Measurements from ENCODE around the gene ZNF708. TPM values are rescaled to one million over a fixed set of nuclear protein-coding genes. Genes with fewer than 3 reads are reported as not detected.
"Not testable (repeated sequence)": the region's sequence is repeated elsewhere in the genome, so short reads cannot be mapped to it uniquely, and the experiment has no call there.

The ZNF708 gene
- total RNA-seq, 1 experiment from 2014 or later, result 34.9 TPM

DNA sequence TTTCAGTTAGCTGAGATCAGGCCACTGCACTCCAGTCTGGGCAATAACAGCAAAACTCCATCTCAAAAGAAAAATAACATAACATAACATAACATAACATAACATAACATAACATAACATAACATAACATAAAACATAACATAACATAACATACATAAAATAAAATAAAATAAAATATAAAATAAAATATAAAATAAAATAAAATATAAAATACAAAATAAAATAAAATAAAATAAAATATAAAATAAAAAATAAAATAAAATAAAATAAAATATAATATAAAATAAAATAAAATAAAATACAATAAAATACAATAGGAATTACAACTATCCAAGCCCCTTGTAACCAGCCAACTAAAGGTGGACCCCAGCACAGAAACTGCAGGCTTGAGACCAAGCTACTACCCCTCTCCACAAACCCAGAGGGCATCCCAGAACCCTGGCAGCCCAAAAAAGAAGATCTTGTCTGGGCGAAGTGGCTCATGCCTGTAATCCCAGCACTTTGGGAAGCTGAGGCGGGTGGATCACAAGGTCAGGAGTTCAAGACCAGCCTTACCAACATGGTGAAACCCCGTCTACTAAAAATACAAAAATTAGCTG, 22.2 kb downstream of the ZNF708 start:
- H3K27ac Mint-ChIP-seq; H3K4me3 Mint-ChIP-seq; ATAC-seq; DNase-seq (ENCODE audit: low spot score); POLR2A ChIA-PET; H3K9me3 Mint-ChIP-seq; H3K4me1 Mint-ChIP-seq; H3K27me3 Mint-ChIP-seq (ENCODE audit: low read depth): not testable (repeated sequence)
- TF ChIP-seq HMGA2 (CRISPR knock-in tag; IDR thresholded peaks at IDR 0.05), result peak; percentile 99
- peaks cover 48% of the 10 kb centered on the region for H3K36me3 Mint-ChIP-seq
- CTCF ChIA-PET, result interaction anchor here (0.6 to 0.9 kb wide), 3 partner anchors 156 to 227 kb away, joined by 3 read pairs; no protein-coding TSS in a partner anchor

DNA sequence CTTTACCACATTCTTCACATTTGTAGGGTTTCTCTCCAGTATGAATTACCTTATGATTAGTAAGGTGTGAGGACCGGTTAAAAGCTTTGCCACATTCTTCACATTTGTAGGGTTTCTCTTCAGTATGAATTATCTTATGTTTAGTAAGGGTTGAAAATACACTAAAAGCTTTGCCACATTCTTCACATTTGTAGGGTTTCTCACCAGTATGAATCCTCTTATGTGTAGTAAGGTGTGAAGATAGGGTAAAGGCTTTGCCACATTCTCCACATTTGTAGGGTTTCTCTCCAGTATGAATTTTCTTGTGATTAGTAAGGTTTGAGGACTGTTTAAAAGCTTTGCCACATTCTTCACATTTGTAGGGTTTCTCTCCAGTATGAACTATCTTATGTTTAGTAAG, 35.4 kb downstream of the ZNF708 start:
- H3K4me3 Mint-ChIP-seq; CTCF ChIA-PET; H3K27ac Mint-ChIP-seq; DNase-seq (ENCODE audit: low spot score); ATAC-seq; POLR2A ChIA-PET; H3K27me3 Mint-ChIP-seq (ENCODE audit: low read depth); H3K4me1 Mint-ChIP-seq: not testable (repeated sequence)
- Mint-ChIP-seq H3K36me3 (peaks cover 73% of the 10 kb centered on the region), H3K9me3 (peaks cover 42% of the 10 kb centered on the region)

DNA sequence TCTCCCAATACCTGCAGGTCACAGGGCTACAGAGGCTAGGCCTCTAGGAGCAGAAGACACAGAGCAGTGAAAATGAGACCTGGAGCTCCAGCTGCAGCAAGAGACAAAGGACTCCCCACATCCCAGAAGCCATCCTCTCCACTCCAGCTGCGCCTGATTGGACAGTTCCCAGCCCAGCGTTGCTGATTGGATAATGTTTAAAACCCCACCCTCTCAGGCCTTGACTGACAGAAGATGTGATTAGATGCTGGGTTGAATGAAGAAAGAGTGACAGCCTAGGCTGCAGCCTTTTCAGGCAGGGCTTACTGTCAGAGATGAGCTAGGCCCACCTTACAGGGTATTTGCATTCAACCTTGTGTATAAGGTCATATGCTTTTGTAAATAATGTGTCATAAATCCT, 59.4 kb downstream of the ZNF708 start:
- H3K9me3 Mint-ChIP-seq, result peaks cover 49% of the 10 kb centered on the region
- no peak overlapping the region for H3K27ac Mint-ChIP-seq
- ChIA-PET CTCF (no interaction called here), POLR2A (no interaction called here)
- TF ChIP-seq RELA (CRISPR knock-in tag; IDR thresholded peaks at IDR 0.05; ENCODE audit: borderline replicate concordance) (no peak), NR3C1 (CRISPR knock-in tag; conservative IDR thresholded peaks at IDR 0.05; ENCODE audit: low read depth) (no peak), NFYB (CRISPR knock-in tag; conservative IDR thresholded peaks at IDR 0.05; ENCODE audit: low read depth) (0 out of 2 replicates have a peak, but pooled peaks have one; percentile 33), MXD4 (CRISPR knock-in tag; IDR thresholded peaks at IDR 0.05; ENCODE audit: borderline replicate concordance) (no peak), FOXK1 (CRISPR knock-in tag; IDR thresholded peaks at IDR 0.05) (no peak), ZNF263 (CRISPR knock-in tag; IDR thresholded peaks at IDR 0.05; ENCODE audit: low read depth) (no peak)
- TF ChIP-seq, protein P1, sequence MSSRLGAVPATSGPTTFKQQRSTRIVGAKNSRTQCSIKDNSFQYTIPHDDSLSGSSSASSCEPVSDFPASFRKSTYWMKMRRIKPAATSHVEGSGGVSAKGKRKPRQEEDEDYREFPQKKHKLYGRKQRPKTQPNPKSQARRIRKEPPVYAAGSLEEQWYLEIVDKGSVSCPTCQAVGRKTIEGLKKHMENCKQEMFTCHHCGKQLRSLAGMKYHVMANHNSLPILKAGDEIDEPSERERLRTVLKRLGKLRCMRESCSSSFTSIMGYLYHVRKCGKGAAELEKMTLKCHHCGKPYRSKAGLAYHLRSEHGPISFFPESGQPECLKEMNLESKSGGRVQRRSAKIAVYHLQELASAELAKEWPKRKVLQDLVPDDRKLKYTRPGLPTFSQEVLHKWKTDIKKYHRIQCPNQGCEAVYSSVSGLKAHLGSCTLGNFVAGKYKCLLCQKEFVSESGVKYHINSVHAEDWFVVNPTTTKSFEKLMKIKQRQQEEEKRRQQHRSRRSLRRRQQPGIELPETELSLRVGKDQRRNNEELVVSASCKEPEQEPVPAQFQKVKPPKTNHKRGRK (CRISPR knock-in tag; IDR thresholded peaks at IDR 0.05; ENCODE audit: borderline replicate concordance), result no peak
- peaks cover 5% of the 10 kb centered on the region; the same call in 1 of the 2 replicates for H3K36me3 Mint-ChIP-seq
- H3K27me3 Mint-ChIP-seq (ENCODE audit: low read depth), result no peaks in the 10 kb centered on the region; the same call in 1 of the 2 replicates
- H3K4me1 Mint-ChIP-seq, result no peaks in the 10 kb centered on the region
- no peak overlapping the region for H3K4me3 Mint-ChIP-seq
- ATAC-seq, result peak; percentile 20; the same call in 1 of the 2 replicates
- DNase-seq (ENCODE audit: low spot score), result no peak

DNA sequence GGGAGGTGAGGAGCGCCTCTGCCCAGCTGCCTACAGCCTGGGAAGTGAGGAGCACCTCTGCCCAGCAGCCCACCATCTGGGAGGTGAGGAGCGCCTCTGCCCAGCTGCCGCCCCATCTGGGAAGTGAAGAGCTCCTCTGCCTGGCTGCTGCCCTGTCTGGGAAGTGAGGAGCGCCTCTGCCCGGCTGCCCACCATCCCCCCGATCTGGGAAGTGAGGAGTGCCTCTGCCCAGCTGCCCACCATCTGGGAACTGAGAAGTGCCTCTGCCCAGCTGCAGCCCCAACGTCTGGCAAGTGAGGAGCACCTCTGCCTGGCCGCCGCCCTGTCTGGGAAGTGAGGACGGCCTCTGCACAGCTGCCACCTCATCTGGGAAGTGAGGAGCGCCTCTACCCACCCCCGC, 64.3 kb downstream of the ZNF708 start:
- H3K9me3 Mint-ChIP-seq, result peaks cover 51% of the 10 kb centered on the region
- H3K4me3 Mint-ChIP-seq, result no peak overlapping the region
- CTCF ChIA-PET, result no interaction called here
- H3K4me1 Mint-ChIP-seq, result no peaks in the 10 kb centered on the region
- POLR2A ChIA-PET, result no interaction called here
- DNase-seq (ENCODE audit: low spot score), result no peak
- no peak for ATAC-seq
- no peak overlapping the region for H3K27ac Mint-ChIP-seq
- peaks cover 27% of the 10 kb centered on the region for H3K36me3 Mint-ChIP-seq
- peaks cover 11% of the 10 kb centered on the region for H3K27me3 Mint-ChIP-seq (ENCODE audit: low read depth)
- TF ChIP-seq PRRX2 (CRISPR knock-in tag; IDR thresholded peaks at IDR 0.05), result no peak
- TF ChIP-seq IRF2 (CRISPR knock-in tag; IDR thresholded peaks at IDR 0.05; ENCODE audit: borderline replicate concordance, low read depth), result no peak
- TF ChIP-seq ESRRA (CRISPR knock-in tag; IDR thresholded peaks at IDR 0.05; ENCODE audit: borderline replicate concordance), result no peak
- TF ChIP-seq GTF2I (CRISPR knock-in tag; conservative IDR thresholded peaks at IDR 0.05), result no peak
- no peak for TF ChIP-seq SOX15 (CRISPR knock-in tag; IDR thresholded peaks at IDR 0.05)
- TF ChIP-seq ZNF263 (CRISPR knock-in tag; IDR thresholded peaks at IDR 0.05; ENCODE audit: low read depth), result no peak
- no peak for TF ChIP-seq ZNF671 (CRISPR knock-in tag; IDR thresholded peaks at IDR 0.05)
- no peak for TF ChIP-seq SMAD3 (CRISPR knock-in tag; IDR thresholded peaks at IDR 0.05; ENCODE audit: borderline replicate concordance)
- TF ChIP-seq, protein P2, sequence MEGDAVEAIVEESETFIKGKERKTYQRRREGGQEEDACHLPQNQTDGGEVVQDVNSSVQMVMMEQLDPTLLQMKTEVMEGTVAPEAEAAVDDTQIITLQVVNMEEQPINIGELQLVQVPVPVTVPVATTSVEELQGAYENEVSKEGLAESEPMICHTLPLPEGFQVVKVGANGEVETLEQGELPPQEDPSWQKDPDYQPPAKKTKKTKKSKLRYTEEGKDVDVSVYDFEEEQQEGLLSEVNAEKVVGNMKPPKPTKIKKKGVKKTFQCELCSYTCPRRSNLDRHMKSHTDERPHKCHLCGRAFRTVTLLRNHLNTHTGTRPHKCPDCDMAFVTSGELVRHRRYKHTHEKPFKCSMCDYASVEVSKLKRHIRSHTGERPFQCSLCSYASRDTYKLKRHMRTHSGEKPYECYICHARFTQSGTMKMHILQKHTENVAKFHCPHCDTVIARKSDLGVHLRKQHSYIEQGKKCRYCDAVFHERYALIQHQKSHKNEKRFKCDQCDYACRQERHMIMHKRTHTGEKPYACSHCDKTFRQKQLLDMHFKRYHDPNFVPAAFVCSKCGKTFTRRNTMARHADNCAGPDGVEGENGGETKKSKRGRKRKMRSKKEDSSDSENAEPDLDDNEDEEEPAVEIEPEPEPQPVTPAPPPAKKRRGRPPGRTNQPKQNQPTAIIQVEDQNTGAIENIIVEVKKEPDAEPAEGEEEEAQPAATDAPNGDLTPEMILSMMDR (IDR thresholded peaks at IDR 0.05), result no peak
- TF ChIP-seq, protein P3, sequence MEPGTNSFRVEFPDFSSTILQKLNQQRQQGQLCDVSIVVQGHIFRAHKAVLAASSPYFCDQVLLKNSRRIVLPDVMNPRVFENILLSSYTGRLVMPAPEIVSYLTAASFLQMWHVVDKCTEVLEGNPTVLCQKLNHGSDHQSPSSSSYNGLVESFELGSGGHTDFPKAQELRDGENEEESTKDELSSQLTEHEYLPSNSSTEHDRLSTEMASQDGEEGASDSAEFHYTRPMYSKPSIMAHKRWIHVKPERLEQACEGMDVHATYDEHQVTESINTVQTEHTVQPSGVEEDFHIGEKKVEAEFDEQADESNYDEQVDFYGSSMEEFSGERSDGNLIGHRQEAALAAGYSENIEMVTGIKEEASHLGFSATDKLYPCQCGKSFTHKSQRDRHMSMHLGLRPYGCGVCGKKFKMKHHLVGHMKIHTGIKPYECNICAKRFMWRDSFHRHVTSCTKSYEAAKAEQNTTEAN (CRISPR knock-in tag; IDR thresholded peaks at IDR 0.05), result no peak
- no peak for TF ChIP-seq ZNF396 (CRISPR knock-in tag; IDR thresholded peaks at IDR 0.05; ENCODE audit: borderline replicate concordance)
- no peak for TF ChIP-seq ELF4 (CRISPR knock-in tag; IDR thresholded peaks at IDR 0.05; ENCODE audit: low read depth)
- TF ChIP-seq, protein P4, sequence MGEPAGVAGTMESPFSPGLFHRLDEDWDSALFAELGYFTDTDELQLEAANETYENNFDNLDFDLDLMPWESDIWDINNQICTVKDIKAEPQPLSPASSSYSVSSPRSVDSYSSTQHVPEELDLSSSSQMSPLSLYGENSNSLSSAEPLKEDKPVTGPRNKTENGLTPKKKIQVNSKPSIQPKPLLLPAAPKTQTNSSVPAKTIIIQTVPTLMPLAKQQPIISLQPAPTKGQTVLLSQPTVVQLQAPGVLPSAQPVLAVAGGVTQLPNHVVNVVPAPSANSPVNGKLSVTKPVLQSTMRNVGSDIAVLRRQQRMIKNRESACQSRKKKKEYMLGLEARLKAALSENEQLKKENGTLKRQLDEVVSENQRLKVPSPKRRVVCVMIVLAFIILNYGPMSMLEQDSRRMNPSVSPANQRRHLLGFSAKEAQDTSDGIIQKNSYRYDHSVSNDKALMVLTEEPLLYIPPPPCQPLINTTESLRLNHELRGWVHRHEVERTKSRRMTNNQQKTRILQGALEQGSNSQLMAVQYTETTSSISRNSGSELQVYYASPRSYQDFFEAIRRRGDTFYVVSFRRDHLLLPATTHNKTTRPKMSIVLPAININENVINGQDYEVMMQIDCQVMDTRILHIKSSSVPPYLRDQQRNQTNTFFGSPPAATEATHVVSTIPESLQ (CRISPR knock-in tag; IDR thresholded peaks at IDR 0.05), result no peak

Data from WTC11 (cell line).